Sigmoid colon (tissue), 4 donors: ENCODE data around the gene CYP2W1.
"Not testable (repeated sequence)": the region's sequence is repeated elsewhere in the genome, so short reads cannot be mapped to it uniquely, and the experiment has no call there.

Experiments
- CTCF ChIP-seq, 4 experiments: fragments of 450-650 bp in 3 of 4; fragments of 200-600 bp in 1 of 4; IDR thresholded peaks; one replicate each; pipeline ENCODE4 v1.5.1; 2016 to 2019; ENCODE audit warnings: antibody characterized with exemption in 4 of 4, mild to moderate bottlenecking in 3 of 4, moderate library complexity in 2 of 4
- EP300 ChIP-seq, 4 donors: sonication (generic); formaldehyde crosslinking; IDR thresholded peaks; one replicate each; pipeline ENCODE4 v1.6.1; 2017; ENCODE audit warnings: antibody characterized with exemption in 4 of 4
- POLR2A ChIP-seq, 2 donors: fragments of 450-650 bp; IDR thresholded peaks; one replicate each; pipeline ENCODE4 v1.6.1; 2016; ENCODE audit warnings: antibody characterized with exemption in 2 of 2, mild to moderate bottlenecking in 2 of 2, moderate library complexity in 2 of 2
- POLR2AphosphoS5 ChIP-seq, 4 donors: sonication (generic); formaldehyde crosslinking; IDR thresholded peaks; one replicate each; pipeline ENCODE4 v1.6.1; 2017; ENCODE audit warnings: antibody characterized with exemption in 4 of 4

- not testable (repeated sequence) for TF ChIP-seq EP300, POLR2A, CTCF, POLR2AphosphoS5 (IDR thresholded peaks at IDR 0.05)
These were observed 23.2 kb upstream of the CYP2W1 start for GRCh38 chr7:959740-960139.
